ENCODE measurements around the gene HIP1.
"Not testable (repeated sequence)": the region's sequence is repeated elsewhere in the genome, so short reads cannot be mapped to it uniquely, and the experiment has no call there.

The HIP1 gene

GRCh38 chr7:75738975-75739795 lies 444 bp upstream of the HIP1 start:
- no peak for FAIRE-seq

- FAIRE-seq = no peak
Measured at GRCh38 chr7:75737856-75738603, 711 bp downstream of the HIP1 start.

- no peak for FAIRE-seq
Measured at GRCh38 chr7:75735581-75736350, 3.0 kb downstream of the HIP1 start.

GRCh38 chr7:75734586-75735458 lies 3.9 kb downstream of the HIP1 start:
- no peak for FAIRE-seq

GRCh38 chr7:75732764-75733630 lies 5.7 kb downstream of the HIP1 start:
- peak; percentile 8 for FAIRE-seq

- FAIRE-seq = no peak
Measured at GRCh38 chr7:75732016-75732521, 6.7 kb downstream of the HIP1 start.

- no peak for FAIRE-seq
Measured at GRCh38 chr7:75729851-75730274, 8.9 kb downstream of the HIP1 start.

- FAIRE-seq = no peak
Measured at GRCh38 chr7:75727881-75728593, 10.7 kb downstream of the HIP1 start.

- not testable (repeated sequence) for FAIRE-seq
Measured at GRCh38 chr7:75727351-75727750, 11.4 kb downstream of the HIP1 start.

GRCh38 chr7:75725306-75725705 lies 13.4 kb downstream of the HIP1 start:
- no peak for FAIRE-seq

- no peak for FAIRE-seq
Measured at GRCh38 chr7:75723444-75723843, 15.3 kb downstream of the HIP1 start.

GRCh38 chr7:75722373-75722772 lies 16.4 kb downstream of the HIP1 start:
- no peak for FAIRE-seq

GRCh38 chr7:75721922-75722321 lies 16.8 kb downstream of the HIP1 start:
- FAIRE-seq = not testable (repeated sequence)

GRCh38 chr7:75721426-75721825 lies 17.3 kb downstream of the HIP1 start:
- FAIRE-seq = no peak

- FAIRE-seq = no peak
Measured at GRCh38 chr7:75719626-75720025, 19.1 kb downstream of the HIP1 start.

GRCh38 chr7:75718390-75719031 lies 20.2 kb downstream of the HIP1 start:
- no peak for FAIRE-seq

GRCh38 chr7:75717746-75718145 lies 21.0 kb downstream of the HIP1 start:
- not testable (repeated sequence) for FAIRE-seq

- FAIRE-seq = no peak
Measured at GRCh38 chr7:75716992-75717626, 21.6 kb downstream of the HIP1 start.

- no peak for FAIRE-seq
Measured at GRCh38 chr7:75715864-75716263, 22.9 kb downstream of the HIP1 start.
